CD4-positive, alpha-beta T cell treated with Interleukin-4 for 1 hour (primary cell): ENCODE data around the gene CCN5.
"Not testable (repeated sequence)": the region's sequence is repeated elsewhere in the genome, so short reads cannot be mapped to it uniquely, and the experiment has no call there.

Source experiments
- DNase-seq, 2 donors: peaks; one replicate each; pipeline ENCODE4 v3.0.0-alpha.2; 2020 to 2022

The CCN5 gene

DNA sequence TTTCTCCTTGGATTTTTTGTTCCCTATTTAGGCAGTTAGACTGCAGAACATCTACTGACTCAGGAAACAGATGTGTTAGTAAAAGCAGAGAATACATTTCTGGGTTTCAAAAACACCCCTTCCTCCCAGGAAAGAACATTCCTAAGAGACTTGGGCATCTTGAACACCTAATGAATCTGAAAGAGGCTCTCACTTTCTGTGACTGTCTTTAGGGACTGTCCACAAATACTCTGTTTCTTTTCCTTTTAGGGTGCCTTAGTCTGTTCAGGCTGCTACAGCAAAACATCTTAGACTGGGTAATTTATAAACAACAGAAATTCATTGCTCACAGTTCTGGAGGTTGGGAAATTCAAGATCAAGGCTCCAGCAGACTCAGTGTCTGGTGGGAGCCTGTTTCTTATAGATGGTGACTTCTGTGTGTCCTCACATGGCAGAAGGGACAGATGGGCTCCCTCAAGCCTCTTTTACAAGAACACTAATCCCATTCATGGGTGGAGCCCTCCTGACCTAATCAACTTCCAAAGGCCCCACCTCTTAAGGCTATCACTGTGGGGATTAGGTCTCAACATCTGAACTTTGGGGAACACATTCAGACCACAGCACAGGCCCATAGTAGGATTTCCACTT lies 19.4 kb upstream of the CCN5 start:
- no peak for DNase-seq

DNA sequence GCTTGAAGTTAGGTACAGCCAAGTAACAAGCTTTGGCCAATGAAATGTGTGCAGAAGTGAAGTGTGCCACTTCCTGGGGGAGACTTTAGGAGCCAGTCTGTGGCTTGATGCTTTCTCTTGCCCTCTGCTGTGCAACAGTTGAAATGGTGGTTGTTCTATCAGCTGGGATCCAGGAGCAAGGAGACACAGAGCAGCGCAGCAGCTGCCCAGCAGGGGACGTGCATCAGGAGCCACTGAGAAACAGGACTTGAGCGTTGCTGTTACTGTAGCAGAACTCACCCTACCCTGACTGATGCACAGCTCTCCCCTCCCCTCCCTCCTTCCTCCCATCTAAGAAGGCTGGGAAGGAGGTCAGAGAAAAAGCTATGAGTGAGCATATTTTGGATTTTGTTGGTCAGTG lies 18.9 kb upstream of the CCN5 start:
- DNase-seq: no peak

DNA sequence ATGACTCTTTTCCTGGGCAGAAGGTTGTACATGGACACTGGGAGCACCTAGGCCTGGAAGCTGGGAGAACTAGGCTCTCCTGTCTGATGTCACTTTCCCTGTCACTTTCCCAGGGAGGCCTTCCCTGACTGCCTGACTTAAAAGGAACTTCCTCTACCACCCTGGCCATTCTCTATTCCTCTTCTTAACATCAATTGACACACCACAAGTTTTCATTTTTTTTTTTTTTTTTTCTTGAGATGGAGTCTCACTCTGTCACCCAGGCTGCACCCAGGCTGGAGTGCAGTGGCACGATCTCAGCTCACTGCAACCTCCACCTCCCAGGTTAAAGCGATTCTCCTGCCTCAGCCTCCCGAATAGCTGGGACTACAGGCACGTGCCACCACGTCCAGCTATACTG lies 18.1 kb upstream of the CCN5 start:
- not testable (repeated sequence) for DNase-seq

DNA sequence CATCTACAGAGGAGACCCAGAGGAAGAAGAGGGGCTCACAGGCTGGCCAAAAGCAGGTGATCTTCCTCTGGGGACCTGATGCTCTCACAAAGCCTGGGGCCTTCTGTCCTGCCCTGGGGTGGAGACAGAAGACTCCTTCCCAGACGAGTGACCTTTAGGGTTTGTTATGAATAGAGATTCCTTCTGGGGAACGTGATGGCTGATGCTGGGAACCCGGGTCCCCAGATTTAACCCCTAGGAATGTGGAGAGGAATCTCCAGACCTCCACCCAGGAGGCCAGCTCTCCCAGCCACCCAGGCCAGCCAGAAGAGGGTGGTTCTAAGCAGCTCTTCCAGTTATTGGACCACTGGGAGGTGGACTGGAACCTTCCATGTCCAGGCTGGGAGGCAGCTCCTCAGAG lies 16.8 kb upstream of the CCN5 start:
- no peak for DNase-seq

DNA sequence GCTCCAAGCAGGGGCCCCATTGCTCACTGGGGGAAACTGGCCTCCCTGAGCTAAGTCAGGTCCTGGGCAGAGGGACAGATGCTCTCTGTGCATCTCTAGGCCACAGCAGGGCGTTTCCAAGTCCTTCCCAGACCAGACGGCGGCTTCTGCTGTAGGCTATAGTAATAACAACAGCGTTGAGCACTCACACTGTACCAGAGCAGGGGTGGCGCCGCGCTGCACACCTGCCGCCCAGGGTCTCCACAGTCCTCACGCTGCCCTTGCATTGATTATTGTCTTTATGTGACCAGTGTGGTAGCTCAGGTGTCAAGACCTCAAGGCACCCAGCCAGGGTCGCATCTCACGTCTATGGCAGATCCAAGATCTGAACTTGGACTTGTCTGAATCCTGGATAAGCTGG lies 14.9 kb upstream of the CCN5 start:
- DNase-seq: no peak

DNA sequence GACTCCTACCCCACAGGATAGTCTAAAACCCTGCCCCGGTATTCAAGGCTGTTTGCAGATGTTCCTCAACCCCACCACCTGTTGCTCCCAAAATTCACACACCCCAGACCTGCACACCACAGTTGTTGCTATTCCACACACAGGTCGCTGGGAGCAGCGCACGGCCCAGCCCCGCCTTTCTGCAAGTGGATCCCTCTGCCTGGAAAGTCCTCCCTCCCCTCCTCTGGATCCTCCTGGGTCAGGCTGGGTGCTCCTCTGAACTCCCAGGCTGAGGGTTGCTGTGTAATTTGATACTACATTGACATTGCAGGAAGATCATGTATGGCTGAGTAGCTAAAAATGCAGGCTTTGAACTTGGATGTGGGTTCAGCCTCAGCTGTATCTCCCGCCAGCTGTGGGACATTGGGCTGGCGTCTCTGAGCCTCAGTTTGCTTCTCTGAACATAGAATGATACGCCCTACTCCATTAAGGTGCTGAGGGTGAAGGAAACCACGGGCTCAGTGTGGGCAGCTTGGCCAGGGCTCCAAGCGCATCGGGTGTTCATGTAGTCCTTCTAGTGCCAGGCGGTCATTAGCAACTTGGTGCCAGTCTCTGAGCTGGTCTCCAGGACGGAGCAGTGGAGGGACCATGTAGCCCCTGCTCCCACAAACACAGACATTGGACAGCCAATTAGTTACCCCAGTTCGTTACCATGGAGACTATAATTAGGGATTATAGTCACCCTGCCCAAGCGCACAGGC lies 13.9 kb upstream of the CCN5 start:
- no peak for DNase-seq

DNA sequence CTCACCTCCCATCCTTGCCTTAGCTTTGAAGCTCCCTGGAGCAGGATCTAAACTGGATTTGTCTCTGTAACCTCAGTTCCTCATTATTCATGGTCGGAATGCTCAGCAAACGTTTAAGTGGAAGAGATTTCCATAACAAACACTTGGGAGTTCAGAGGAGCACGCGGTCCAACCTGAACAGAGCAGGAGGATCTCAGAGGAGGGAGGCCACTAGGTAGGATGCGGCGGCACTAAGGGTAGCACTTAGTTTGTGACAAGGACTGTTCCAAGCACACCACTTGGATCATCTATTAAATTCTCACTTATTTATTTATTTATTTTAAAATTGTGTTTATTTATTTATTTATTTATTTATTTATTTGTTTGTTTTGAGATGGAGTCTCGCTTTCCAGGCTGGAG lies 13.3 kb upstream of the CCN5 start:
- no peak for DNase-seq

DNA sequence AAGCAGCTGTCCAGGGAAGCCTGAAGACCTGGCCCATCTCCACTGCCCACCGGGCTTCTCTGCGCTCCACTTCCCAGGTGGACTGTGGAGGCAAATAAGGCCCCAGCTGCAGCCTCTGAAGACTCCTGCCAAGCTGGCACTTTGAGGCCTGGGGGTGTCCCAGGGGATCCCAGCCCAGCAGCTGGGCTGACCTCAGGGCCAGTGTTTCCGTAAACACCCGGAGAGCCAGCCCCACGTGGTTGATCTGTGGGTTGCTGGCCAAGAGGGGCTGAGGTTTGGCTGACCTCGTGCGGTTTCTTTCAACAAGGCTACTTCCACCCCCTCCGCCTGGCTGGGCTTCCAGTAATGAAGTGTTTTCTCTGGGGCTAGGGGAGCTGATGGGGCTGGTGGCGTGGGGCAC lies 12.4 kb upstream of the CCN5 start:
- no peak for DNase-seq

DNA sequence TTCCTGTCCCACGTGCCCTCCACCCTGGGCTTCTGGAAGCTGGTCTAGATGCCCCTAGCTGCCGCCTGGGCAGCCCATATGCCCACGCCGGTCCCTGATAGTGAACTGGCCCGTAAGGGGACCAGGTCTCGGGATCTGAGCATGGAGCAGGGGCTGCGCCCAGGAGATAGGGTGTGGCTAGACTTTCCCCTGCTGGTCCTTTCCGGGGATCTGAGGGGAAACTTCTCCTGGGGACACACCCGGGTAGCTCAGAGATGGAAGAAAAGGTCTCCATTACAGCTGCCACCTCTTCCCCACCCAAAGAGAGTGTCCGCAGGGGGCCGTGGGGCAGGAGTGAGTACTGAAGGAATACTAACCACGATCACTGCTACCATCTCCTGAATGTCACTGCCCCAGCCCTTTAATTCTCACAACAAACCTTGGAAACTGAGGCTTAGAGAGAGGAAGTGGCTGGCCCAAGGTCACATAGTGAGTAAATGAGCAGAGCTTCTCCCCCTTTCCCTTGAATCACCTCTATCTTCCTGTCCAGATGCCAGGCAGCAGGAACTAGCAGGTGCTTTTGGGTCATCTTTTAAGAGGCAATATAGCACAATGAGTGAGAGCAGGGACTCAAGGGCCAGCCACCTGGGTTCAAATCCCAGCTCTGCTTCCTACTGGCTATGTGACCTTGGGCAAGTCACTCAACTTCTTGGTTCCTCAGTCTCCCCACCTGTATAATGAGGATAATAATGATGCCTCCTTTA lies 11.8 kb upstream of the CCN5 start:
- DNase-seq: no peak

DNA sequence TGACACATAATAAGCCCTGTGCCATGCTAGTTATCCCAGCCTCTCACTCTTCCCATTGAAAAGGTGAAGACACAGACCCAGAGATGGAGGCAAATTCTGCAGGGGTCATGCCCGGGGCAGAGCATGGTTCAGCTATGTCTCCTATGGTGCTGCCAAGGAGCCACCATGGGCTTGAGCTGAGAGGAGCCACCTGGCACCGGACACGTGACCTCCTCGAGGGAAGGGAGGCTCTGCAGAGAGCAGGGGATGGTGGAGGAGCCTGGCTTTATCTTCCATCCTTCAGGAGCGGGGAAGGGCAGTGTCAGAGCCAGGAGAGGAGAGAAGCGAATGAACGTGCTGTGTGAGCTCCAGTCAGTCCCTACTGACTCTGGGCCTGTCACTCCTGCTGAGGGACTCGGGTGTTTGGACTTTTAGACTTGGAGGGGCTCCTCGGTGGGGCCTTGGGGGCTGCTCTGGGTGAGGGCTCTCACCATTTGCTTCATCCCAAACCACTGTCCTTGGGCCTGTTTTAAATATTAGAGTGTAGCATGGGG lies 11.1 kb upstream of the CCN5 start:
- DNase-seq: no peak

DNA sequence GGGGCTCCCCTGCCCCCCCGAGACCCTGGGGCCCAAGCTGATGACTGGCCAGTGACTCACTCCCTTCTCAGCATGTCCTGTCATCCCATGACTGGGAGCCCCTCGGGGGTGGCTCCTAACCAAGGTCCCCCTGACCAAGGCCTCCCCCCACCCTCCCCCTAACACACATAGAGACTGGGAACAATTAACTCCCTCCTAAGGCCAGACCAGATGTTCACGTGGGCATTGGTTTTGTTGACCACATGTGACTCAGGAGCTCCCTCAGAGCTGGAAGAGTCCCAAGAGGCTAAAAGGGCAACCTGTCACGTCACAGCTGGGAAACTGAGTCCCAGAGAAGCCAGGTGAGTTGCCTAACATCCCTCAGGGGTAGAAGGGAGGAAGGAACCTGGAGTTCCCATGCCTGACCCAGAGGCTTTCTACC lies 10.6 kb upstream of the CCN5 start:
- DNase-seq: no peak

DNA sequence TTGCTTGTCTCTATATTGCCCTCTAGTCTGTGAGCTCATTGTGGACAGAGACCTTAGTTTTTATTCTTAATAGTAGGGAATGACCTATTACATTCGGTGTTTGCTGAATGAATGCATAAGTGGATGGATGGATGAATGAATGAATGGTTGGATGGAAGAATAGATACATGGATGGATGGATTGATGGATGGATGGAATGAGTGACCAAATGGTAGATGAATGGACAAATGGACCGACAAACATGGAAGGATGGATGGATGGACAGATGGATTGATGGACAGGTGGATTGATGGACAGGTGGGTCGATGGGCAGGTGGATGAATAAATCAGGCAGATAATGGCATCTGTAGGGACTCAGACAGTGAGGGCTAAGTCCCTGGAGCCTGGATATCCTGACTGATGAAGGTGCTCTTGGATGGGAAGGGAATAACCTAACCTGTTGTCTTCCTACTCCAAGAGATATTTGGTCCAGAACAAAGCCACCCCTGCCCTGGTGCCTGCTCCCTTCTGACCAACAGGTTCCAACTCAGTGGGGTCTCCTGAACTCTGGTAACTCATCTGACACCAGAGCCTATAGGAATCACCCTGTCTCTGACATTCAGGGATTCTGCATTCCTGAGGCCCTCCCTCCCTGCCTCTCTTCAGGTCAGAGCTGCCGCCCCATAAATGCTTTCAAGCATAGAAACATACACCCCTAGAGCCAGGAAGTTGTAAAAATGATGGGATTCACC lies 9.6 kb upstream of the CCN5 start:
- no peak for DNase-seq

DNA sequence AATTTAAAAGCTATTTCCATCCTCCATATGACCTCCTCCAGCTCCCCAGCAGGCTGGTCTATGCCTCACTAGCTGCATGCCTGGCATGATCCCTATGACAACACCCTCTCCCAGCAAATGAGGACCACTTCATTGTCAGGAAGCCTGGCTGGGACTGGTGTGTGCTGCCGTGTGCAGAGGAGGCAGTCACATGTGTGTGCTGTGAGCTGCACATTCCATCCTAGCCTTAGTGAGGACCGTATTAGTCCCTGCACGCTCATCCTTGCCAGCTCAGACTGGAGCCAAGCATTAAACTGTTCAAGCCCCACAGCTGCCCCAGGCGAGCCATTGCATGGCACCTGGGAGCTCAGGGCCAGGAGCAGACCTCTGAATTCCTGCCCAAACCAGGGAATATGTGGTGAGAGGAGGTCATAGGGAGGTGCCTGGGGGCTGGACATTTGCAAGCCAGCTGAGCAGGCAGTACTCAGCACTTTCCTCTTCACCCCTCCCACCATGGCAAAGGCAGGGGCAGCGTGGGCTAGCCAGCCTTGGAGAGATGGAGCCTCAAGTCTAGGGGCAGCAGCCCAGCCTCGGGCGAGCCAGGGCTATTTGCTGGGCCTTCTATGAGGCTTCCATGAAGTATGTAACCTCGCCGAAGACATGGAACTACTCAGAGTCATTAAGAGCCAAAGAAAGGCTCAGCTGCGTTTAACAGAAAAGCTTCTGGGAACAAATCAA lies 8.7 kb upstream of the CCN5 start:
- DNase-seq: no peak

DNA sequence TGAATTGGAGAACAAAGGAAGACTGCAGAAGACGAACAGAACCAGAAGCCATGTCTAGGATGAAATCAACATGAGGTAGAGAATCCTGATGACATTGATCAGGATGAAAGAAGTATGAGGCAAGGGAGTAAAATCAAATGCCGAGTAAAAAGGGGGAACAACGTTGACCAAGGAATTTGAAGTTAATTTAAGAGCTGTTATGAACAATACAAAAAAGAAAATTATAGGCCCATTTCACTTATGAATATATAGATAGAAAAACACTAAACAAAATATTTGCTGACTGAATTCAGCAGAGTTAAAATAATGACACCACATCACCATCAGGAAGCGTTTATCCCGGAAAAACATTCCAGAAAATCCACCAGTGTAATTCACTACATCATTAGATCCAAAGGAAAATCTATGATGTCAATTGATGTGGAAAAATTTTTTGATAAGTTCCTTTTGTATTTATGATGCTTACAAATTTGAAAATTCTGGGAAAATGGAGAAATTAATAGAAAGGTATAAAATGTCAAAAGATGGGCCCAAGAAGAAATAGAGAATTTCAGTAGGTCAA lies 8.1 kb upstream of the CCN5 start:
- DNase-seq: no peak

DNA sequence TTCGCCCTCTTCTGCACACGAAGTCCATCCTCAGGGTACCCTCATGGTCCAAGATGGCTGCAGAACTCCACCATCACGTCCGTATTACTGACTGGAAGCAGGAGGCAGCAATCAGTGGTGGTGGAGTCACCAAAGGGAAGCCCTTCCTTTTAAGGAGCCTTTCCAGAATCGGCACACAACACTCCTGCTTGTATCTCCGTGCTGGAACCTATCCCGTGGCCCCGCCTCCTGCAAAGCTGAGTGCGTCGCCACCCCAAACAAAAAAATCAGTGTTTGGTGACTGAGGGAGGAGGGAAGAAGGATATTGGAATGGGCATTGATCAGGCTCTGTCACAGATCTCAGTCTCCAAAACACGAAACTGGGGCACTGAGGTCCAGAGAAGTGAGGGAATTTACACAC lies 5.8 kb upstream of the CCN5 start:
- DNase-seq: no peak

DNA sequence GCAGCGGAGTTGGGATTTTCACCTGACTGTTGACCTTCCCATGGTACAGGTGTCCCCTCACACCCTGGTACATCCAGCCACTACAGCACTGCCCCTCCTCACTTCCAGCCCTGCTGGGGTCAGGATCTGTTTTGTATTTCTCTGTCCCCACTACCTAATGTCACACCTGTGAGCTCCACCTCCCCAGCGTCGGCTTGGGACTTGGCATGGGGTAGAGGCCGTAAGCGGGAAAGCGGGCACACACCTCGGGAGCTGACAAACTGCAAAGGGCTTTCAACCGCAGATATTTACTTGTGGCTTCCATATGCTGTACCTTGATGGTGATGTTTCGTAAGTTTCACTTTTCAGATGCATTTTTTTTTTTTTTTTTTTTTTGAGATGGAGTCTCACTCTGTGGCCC lies 5.4 kb upstream of the CCN5 start:
- no peak for DNase-seq

DNA sequence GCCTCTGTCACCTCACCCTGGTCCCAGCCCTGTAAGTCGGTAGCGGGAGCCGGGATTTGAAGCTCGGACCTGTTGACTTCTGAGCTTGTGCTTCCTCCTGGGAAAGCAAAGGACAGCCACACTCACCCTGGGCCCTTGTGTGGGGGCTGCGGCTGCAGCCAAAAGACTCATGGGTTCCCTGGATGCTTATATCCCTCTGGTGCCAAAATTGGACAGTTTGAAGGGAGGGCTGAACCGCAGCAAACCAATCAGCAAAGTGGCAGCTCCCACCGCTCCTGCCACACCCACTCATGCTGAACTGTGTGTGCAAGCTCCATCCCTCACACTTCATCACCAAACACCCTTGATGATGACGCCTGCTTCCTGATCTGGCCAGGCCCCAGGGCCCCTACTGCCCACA lies 3.9 kb upstream of the CCN5 start:
- DNase-seq: no peak

DNA sequence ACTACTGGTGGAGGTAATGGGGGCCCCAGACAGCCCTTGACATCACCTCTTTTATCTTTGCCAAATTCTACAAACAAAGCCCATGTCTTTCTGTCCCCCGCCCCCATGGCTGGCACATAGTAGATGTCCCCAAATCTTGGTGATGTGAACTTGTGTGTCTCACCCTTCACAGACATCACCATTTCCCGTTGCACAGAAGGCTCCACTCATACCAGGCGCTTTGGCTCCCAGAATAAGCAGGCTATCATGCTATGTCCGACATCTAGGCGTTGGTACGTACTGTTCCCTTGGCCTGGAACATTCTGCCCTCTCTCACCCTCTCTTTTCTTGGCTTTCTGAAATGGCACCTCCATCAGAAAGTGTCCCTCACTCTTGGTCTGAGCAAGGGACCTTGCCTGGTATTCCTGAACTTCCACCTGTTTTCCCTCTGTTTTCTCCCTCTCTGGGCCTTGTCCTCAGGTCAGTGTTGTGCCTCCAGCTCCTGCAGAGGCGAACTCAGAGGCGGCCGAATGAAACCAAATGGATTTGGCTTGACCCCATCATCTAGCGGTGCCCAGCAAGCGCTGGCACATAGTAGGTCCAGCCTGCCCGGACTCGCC lies 968 bp upstream of the CCN5 start:
- DNase-seq: no peak

DNA sequence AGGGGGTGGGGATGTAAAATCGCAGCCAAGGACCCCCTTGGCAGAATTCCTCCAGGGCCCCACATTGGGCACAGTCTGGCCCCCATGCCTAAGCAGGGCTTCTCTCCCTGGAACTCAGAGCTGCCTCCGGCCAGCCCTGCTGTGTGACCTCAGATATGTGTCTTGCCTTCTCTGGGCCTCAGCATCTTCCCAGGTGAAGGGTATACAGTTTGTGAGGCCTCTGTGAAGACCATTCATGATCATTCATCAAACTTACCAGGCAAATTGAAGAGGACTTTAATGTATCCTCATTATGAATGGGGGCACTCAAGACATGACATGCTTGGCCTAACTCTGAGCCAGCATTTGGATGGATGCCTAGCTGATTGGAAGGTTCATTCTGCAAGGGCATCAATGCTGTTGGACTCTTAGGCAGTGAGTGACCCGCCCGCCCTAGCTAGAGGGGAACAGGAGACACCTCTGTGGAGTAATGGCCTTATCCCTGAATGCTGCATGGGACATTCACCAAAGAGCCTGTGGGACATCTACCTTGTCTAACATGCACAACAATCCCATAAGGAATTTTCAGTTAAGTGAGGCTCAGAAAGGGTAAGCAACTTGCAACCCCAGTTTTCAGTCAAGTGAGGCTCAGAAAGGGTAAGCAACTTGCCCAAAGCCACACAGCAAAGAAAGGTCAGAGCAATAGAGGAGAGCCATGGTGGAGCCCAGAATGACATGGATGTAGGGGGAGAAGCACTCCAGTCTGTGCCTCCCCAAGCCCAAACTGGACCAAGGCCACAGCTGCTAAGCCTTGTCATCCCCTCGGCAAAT lies 535 bp downstream of the CCN5 start:
- DNase-seq: no peak

DNA sequence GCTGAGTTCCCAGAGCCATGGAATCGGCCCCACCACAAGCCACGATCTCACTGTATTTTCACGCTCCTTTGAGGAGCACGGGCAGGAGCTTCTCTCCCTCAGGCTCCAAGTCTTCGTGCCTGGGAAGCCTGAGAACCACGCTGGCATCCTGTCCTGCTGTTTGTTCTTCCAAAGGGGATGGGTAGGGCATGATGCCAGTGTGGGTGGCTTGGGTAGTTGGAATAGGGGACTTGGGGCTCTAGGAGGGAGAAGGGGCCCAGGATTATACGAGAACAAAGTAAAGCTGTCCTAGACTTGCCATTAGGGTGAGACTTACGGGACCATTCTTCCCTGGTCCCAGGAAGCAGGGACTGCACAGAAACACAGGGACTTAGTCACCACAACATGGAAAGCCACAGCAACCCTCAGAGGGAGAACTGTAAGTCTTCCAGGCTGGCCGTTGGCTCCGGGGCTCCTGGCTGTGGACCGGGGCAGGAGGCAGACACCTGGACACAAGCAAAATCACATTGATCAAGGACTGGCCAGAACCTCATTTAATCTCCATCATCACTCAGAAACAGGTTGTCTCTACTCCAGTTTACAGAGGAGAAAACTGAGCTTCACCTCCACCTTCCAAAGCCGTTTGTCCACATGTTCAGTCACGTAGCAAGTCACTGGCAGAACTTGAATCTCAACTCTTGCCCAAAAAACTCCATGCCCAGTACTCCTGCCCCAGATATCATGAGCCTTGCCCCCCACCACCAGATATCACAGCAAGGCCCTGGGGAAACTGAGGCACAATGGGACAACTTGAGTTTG lies 1.3 kb downstream of the CCN5 start:
- no peak for DNase-seq
